HCT116 (cell line): ENCODE measurements around the gene CCDC82. TPM values are rescaled to one million over a fixed set of nuclear protein-coding genes. Genes with fewer than 3 reads are reported as not detected.

ENCODE experiments used
- ATAC-seq: fragments of 200-7000 bp; cut with Tn5 transposase; 2 replicates; pipeline ENCODE4 v1.9.1; 2020; ENCODE audit warnings: mild to moderate bottlenecking, moderate library complexity
- BruUV-seq: library from RNA; stranded (reverse); fragments of 400-500 nt; replicated peaks from 2 replicates; lab custom pipeline; 2021; lab: Mats Ljungman, UMichigan
- CTCF ChIA-PET: fragments of 300-600 bp; sonication (Branson Sonifier 250); formaldehyde crosslinking; loops from one replicate; lab custom pipeline; 2021; ENCODE audit warnings: antibody characterized with exemption; lab: Charles Lee
- POLR2A ChIA-PET: fragments of 300-600, 350-600 bp; sonication (Branson Sonifier 250); formaldehyde crosslinking; loops from one replicate; lab custom pipeline; 2021; ENCODE audit warnings: antibody characterized with exemption; lab: Charles Lee
- RAD21 ChIA-PET, 2 experiments: fragments of 300-600 bp; sonication (Branson Sonifier 250); formaldehyde crosslinking; loops; one replicate each; lab custom pipeline; 2023; ENCODE audit warnings: low total read pairs in 2 of 2; ENCODE audit not compliant: uncharacterized antibody in 2 of 2, unreplicated experiment in 2 of 2, low non-redundant PET in 1 of 2; lab: Charles Lee
- DNase-seq: peaks from one replicate; pipeline ENCODE4 v3.0.0-alpha.2; 2010; ENCODE audit warnings: low read depth, low spot score
- H2AFZ ChIP-seq: fragments of 200-600 bp; shearing (Covaris generic), sonication (generic); 2 replicates; pipeline ENCODE4 v1.6.1; 2017; ENCODE audit warnings: low read depth, mixed run types, mixed read lengths, antibody characterized with exemption, low read length; ENCODE audit not compliant: poor library complexity, severe bottlenecking
- H3K27ac ChIP-seq: 2 replicates; pipeline ENCODE4 v1.5.1; 2012; ENCODE audit warnings: low read depth, low read length
- H3K27me3 ChIP-seq: fragments of 200-600 bp; sonication (generic); 2 replicates; pipeline ENCODE4 v1.6.1; 2016; ENCODE audit warnings: mixed run types, low read length, mixed read lengths; ENCODE audit not compliant: insufficient read depth
- H3K36me3 ChIP-seq, 2 experiments: fragments of 200-500 bp in 1 of 2; fragments of 200-600 bp in 1 of 2; sonication (Bioruptor generic) in 1 of 2; sonication (generic) in 1 of 2; 2 replicates each; pipeline versions ENCODE4 v1.5.1 to v1.6.1; 2014 to 2016; ENCODE audit warnings: low read length in 2 of 2, inconsistent platforms in 1 of 2, mixed read lengths in 1 of 2, mixed run types in 1 of 2; ENCODE audit not compliant: insufficient read depth in 2 of 2, control insufficient read depth in 1 of 2
- H3K4me1 ChIP-seq, 2 experiments: fragments of 200-600 bp in 1 of 2; sonication (generic) in 1 of 2; 2 replicates each; pipeline versions ENCODE4 v1.5.1 to v1.6.1; 2012 to 2017; ENCODE audit warnings: low read length in 2 of 2, inconsistent platforms in 1 of 2, mild to moderate bottlenecking in 1 of 2, mixed read lengths in 1 of 2, mixed run types in 1 of 2, moderate library complexity in 1 of 2; ENCODE audit not compliant: insufficient read depth in 2 of 2, control insufficient read depth in 1 of 2
- H3K4me2 ChIP-seq: fragments of 200-600 bp; sonication (generic); 2 replicates; pipeline ENCODE4 v1.6.1; 2017; ENCODE audit warnings: mixed run types, low read length, mixed read lengths
- H3K4me3 ChIP-seq, 2 experiments: fragments of 200-600 bp in 1 of 2; sonication (generic) in 1 of 2; replicated peaks in 1 of 2; 2 replicates each; pipeline ENCODE4 v1.5.1; 2011 to 2016; ENCODE audit warnings: low read length in 2 of 2, control low read depth in 1 of 2, low read depth in 1 of 2, mild to moderate bottlenecking in 1 of 2, mixed read lengths in 1 of 2, mixed run types in 1 of 2
- H3K79me2 ChIP-seq: fragments of 200-600 bp; sonication (generic); 2 replicates; pipeline ENCODE4 v1.6.1; 2017; ENCODE audit warnings: mild to moderate bottlenecking, mixed run types, low read length, moderate library complexity, mixed read lengths; ENCODE audit not compliant: insufficient read depth
- H3K9ac ChIP-seq: fragments of 200-600 bp; sonication (generic); 2 replicates; pipeline ENCODE4 v1.6.1; 2016; ENCODE audit warnings: low read length, mixed read lengths
- H3K9me2 ChIP-seq: fragments of 200-600 bp; sonication (generic), shearing (Covaris generic); 2 replicates; pipeline ENCODE4 v1.6.1; 2017; ENCODE audit warnings: mixed run types, mild to moderate bottlenecking, moderate library complexity; ENCODE audit not compliant: insufficient read depth
- H3K9me3 ChIP-seq, 2 experiments: fragments of 200-500 bp in 1 of 2; fragments of 200-600 bp in 1 of 2; sonication (Bioruptor generic) in 1 of 2; sonication (generic) in 1 of 2; 2 replicates each; pipeline ENCODE4 v1.6.1; 2014 to 2017; ENCODE audit warnings: low read length in 2 of 2, mixed read lengths in 2 of 2, inconsistent platforms in 1 of 2, low read depth in 1 of 2, mild to moderate bottlenecking in 1 of 2, mixed run types in 1 of 2, moderate library complexity in 1 of 2; ENCODE audit not compliant: control insufficient read depth in 1 of 2, insufficient read depth in 1 of 2
- H4K20me1 ChIP-seq: fragments of 200-600 bp; sonication (generic), shearing (Covaris generic); 2 replicates; pipeline ENCODE4 v1.6.1; 2017; ENCODE audit warnings: mixed run types, mild to moderate bottlenecking, moderate library complexity; ENCODE audit not compliant: insufficient read depth
- CEBPB ChIP-seq: IDR thresholded peaks from 2 replicates; pipeline ENCODE4 v1.6.1; 2012; ENCODE audit warnings: low read depth
- ELF1 ChIP-seq: IDR thresholded peaks from 2 replicates; pipeline ENCODE4 v1.6.1; 2012; ENCODE audit warnings: low read depth, borderline replicate concordance
- EZH2 ChIP-seq: fragments of 200-600 bp; sonication (generic); IDR thresholded peaks from 2 replicates; pipeline ENCODE4 v1.6.1; 2017; ENCODE audit warnings: antibody characterized with exemption, mixed run types
- EZH2phosphoT487 ChIP-seq: fragments of 200-600 bp; IDR thresholded peaks from 2 replicates; pipeline ENCODE4 v1.6.1; 2018; ENCODE audit warnings: antibody characterized with exemption, borderline replicate concordance
- FOSL1 ChIP-seq: IDR thresholded peaks from 2 replicates; pipeline ENCODE4 v1.6.1; 2012; ENCODE audit warnings: low read depth
- JUND ChIP-seq: IDR thresholded peaks from 2 replicates; pipeline ENCODE4 v1.6.1; 2012
- POLR2AphosphoS5 ChIP-seq: IDR thresholded peaks from 2 replicates; pipeline ENCODE4 v1.6.1; 2011; ENCODE audit warnings: mild to moderate bottlenecking, low read depth, low read length, moderate library complexity
- RAD21 ChIP-seq: IDR thresholded peaks from 2 replicates; pipeline ENCODE4 v1.6.1; 2012; ENCODE audit warnings: low read depth, mild to moderate bottlenecking
- SRF ChIP-seq: IDR thresholded peaks from 2 replicates; pipeline ENCODE4 v1.6.1; 2012; ENCODE audit warnings: low read depth
- TCF7L2 ChIP-seq: IDR thresholded peaks from 2 replicates; pipeline ENCODE4 v1.7.0; 2011; ENCODE audit warnings: borderline replicate concordance, inconsistent platforms; ENCODE audit not compliant: insufficient read depth, insufficient read length; ENCODE audit errors: extremely low read depth
- intact Hi-C: fragments of 100-400 bp; cut with micrococcal nuclease; formaldehyde crosslinking; loops from 2 replicates; pipeline ENCODE4 v1.10.0; 2022
- total RNA-seq: library from RNA; stranded (reverse); gene quantifications from one replicate; pipeline ENCODE4 v1.2.1, GENCODE V29; 2021; ENCODE audit not compliant: unreplicated experiment
- TF ChIP-seq, protein P1 (sequence below): IDR thresholded peaks from 2 replicates; pipeline ENCODE4 v1.6.1; 2012

CCDC82 gene
- total RNA-seq, 1 experiment from 2014 or later = 11.2 TPM

DNA sequence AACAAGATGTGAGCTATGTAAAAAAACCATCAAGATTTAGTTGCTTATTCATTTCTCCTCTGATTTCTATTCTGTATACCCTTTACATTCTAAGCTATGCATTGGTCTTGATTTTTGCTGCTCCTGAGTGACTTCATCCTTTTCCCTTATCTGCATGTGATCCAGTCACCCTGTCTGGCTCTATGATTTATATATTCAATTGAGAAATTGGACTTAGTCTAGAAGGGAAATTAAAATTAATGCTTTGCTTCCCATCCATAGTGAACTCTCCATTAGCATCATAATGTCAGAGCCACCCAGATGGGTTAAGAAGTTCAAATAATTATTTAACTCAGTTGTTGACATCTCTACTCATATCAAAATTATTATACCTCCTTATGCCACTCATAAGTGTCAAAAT is 5.1 kb upstream of the CCDC82 start:
- ChIA-PET CTCF (interaction anchor here (0.7 to 3.8 kb wide), 8 partner anchors 95 to 594 kb away, joined by 3 to 29 read pairs (median 4); no protein-coding TSS in a partner anchor), POLR2A (interaction anchor here (0.7 kb wide), 1 partner anchor 72 kb away, joined by 4 read pairs; no protein-coding TSS in a partner anchor), RAD21 (interaction anchor here in 1 of 2 experiments (1.4 to 1.5 kb wide), 2 partner anchors 340 to 546 kb away, joined by 6 to 7 read pairs; no protein-coding TSS in a partner anchor)
- DNase-seq (no peak), ATAC-seq (no peak)
- Histone ChIP-seq H3K4me3 (no peak overlapping the region), H3K36me3 (no peaks in the 10 kb centered on the region), H3K9ac (no peak overlapping the region), H3K27ac (no peak overlapping the region), H3K4me2 (no peak overlapping the region), H3K9me2 (no peaks in the 10 kb centered on the region), H3K9me3 (no peaks in the 10 kb centered on the region), H3K79me2 (peaks cover 9% of the 10 kb centered on the region; the same call in 1 of the 2 replicates), H3K27me3 (no peaks in the 10 kb centered on the region), H3K4me1 (peaks cover 0 to 8% of the 10 kb centered on the region in 2 experiments; a peak in 2 of 4 replicates), H2AFZ (no peak overlapping the region), H4K20me1 (0 out of 2 replicates have a peak, but pooled peaks cover 3% of the 10 kb centered on the region)
- intact Hi-C loops = loop anchor here (5.0 kb wide), 2 partner anchors 472 to 602 kb away; partner anchors contain the start of genes CEP57 and MTMR2
- TF ChIP-seq SRF (no peak), FOSL1 (no peak), ELF1 (no peak), POLR2AphosphoS5 (no peak), JUND (no peak), EZH2 (no peak), RAD21 (no peak), TCF7L2 (no peak), CEBPB (no peak), EZH2phosphoT487 (no peak)
- TF ChIP-seq, protein P1, sequence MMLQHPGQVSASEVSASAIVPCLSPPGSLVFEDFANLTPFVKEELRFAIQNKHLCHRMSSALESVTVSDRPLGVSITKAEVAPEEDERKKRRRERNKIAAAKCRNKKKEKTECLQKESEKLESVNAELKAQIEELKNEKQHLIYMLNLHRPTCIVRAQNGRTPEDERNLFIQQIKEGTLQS = no peak
- no TSS peak for BruUV-seq
